GM18505 (cell line): ENCODE results near the gene TAOK3.
"Not testable (repeated sequence)": the region's sequence is repeated elsewhere in the genome, so short reads cannot be mapped to it uniquely, and the experiment has no call there.

Experiments used
- ATAC-seq: cut with Tn5 transposase; IDR thresholded peaks from one replicate; pipeline ENCODE4 v1.9.1; 2021; ENCODE audit not compliant: unreplicated experiment
- POLR2A ChIP-seq: IDR thresholded peaks from 4 replicates; pipeline ENCODE4 v1.6.1; 2011; ENCODE audit warnings: borderline replicate concordance; ENCODE audit not compliant: insufficient read depth, insufficient read length; ENCODE audit errors: extremely low read depth

Gene TAOK3

GRCh38 chr12:118175823-118176447 is 196.8 kb downstream of the TAOK3 start:
- ATAC-seq: peak; percentile 78
- no peak for TF ChIP-seq POLR2A

DNA sequence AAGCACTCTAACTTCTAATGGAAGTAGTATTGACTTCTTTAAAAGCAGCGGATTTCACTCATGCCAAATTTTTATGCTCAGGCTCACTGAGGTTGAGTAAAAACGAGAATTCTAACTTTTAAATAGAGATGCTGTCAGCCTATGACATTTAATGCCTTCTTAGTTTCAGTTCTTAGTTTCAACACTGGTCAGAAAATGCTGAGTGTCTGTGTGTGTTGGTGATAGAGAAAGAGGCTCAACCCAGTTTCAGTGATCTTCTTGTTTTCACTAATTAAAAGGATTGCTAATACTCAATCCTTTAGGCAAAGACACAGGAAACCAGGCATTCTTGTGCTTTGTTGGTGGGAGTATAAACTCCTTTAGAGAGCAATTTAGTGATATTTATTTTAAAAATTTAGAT is 205.8 kb downstream of the TAOK3 start:
- no peak for TF ChIP-seq POLR2A
- ATAC-seq: peak; percentile 93

DNA sequence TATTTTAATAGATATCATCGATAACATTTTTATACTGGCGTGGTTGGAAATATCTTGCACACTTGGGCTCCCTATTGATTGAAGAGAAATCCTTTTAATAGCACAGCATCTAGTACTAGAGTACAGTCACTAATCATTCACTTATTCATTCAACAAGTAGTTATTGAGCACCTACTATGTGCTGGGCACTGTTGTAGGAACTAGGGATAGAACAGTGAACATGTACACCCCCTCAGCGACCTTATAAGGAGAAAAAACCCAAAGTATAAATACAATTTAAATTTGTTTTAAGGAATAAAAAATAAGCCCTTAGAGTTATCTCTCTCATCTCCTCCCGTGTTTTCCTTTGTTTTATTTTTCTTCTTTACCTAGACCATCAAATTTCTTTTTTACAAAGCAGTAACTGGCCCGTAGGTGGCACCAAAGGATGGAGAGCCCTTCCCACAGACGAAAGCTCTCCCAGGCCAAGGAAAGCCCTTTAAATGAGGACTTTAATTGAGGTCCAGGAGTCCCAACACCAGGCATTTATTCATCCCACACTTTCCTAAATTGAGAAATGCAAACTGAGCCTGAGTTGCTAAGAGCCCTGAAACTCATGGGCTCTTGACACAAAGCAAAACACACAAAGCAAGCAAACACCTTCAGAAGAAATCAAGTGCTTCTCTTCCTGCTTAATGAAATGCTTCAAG is 207.8 kb downstream of the TAOK3 start:
- TF ChIP-seq POLR2A: no peak
- ATAC-seq: no peak

GRCh38 chr12:118160536-118160935 is 212.2 kb downstream of the TAOK3 start:
- no peak for ATAC-seq
- TF ChIP-seq POLR2A: no peak

DNA sequence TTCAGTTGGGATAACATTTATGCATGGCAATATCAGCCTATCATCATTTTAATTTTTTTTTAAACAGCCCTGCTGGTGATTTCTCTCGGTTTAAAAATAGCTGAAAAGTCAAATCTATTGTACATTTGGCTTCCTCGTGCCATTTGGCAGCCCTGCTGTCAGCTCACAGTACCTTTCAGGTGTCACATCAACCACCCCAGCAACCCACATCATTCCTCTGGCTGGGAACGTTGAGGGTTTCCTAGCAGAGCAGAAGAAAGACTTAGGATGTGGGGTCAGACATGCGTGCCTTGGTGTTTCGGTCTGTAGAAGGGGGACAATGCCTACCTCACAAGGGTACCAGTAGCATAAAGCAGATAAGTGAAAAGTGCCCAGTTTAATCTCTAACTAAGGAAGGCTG is 221.0 kb downstream of the TAOK3 start:
- no peak for TF ChIP-seq POLR2A
- no peak for ATAC-seq

DNA sequence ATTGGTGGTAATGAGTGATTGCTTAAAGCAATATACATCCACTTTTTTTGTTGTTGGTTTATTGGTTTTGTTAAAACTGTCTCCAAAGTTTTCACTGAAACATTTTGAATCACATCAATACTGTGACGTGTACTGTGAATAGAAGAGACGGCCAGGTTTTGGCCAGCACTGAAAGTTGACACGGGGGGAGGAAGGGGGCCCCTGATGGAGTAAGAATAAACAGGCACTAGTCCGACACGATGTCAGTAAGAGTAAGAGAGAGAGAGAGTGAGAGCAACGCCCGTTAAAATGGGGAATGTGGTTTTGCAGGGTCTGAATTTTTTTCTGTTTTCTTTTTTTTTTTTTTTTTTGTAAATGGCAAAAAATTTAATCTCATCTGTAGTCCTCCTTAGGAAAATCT is 222.1 kb downstream of the TAOK3 start:
- no peak for ATAC-seq
- TF ChIP-seq POLR2A: no peak

DNA sequence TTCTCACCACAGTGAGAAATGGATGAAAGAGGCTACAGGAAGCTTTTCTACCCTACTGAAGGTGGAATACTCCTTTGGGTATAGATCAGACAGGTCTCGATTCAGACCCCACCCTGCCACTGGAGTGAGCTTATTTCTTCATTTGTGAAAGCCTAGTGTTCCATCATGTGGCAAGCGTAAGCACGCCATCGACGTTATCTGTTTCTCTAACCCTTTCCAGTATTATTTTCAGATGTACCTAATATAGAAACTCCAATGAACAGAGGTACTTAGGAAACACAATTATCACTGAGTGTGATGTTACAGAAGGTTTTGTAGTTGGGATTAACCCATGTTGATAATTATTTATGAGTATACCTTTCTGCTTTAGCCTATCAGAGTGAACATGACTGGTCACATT is 224.4 kb downstream of the TAOK3 start:
- ATAC-seq: no peak
- TF ChIP-seq POLR2A: no peak

GRCh38 chr12:118145798-118146156 is 226.9 kb downstream of the TAOK3 start:
- ATAC-seq: no peak
- TF ChIP-seq POLR2A: no peak

DNA sequence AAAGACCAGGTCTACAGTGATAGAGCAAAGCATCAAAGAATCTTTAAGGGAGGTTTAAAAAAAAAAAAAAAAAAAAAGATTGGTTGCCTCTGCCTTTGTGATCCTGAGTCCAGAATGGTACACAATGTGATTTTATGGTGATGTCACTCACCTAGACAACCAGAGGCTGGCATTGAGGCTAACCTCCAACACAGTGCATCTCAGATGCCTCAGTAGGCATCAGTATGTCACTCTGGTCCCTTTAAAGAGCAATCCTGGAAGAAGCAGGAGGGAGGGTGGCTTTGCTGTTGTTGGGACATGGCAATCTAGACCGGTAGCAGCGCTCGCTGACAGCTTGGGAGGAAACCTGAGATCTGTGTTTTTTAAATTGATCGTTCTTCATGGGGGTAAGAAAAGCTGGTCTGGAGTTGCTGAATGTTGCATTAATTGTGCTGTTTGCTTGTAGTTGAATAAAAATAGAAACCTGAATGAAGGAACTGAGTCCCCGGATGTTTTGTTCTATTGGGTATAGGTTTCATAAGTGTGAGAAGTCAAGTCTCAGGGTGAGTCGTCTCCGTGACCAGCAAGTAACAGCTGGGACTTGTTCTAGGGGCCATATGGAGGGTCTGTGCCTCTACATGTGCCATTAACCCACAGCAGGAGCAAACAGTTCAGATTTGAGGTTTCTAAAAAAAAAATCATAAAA is 227.5 kb downstream of the TAOK3 start:
- TF ChIP-seq POLR2A: no peak
- no peak for ATAC-seq

GRCh38 chr12:118144499-118144898 is 228.2 kb downstream of the TAOK3 start:
- no peak for TF ChIP-seq POLR2A
- no peak for ATAC-seq

DNA sequence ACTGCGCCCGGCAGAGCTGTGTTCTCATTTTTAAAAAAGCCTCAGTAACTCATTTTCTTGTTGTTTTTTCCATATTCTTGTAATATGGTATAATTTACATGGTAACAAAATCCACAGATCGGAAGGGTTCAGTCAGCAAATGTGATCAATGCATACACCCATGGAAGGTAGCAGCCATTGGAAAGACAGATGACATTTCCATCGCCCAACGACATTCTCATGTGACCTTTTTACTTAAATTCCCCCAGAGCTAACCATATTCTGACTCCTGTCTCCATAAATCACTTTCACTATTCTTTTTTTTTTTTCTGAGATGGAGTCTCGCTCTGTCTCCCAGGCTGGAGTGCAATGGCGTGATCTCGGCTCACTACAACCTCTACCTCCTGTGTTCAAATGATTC is 231.9 kb downstream of the TAOK3 start:
- TF ChIP-seq POLR2A: no peak
- no peak for ATAC-seq

- no peak for TF ChIP-seq POLR2A
- ATAC-seq: no peak
These were observed 235.5 kb downstream of the TAOK3 start for GRCh38 chr12:118137148-118137678.

- peak; percentile 27 for ATAC-seq
- no peak for TF ChIP-seq POLR2A
These were observed 236.1 kb downstream of the TAOK3 start for GRCh38 chr12:118136559-118137003.

- peak; percentile 87 for TF ChIP-seq POLR2A
- peak; percentile 97 for ATAC-seq
These were observed 236.7 kb downstream of the TAOK3 start, which contains the start of gene PEBP1 for GRCh38 chr12:118135788-118136558. PEBP1 (plus strand) TSS chr12:118136124; CDS start chr12:118136210, 86 bp downstream.

DNA sequence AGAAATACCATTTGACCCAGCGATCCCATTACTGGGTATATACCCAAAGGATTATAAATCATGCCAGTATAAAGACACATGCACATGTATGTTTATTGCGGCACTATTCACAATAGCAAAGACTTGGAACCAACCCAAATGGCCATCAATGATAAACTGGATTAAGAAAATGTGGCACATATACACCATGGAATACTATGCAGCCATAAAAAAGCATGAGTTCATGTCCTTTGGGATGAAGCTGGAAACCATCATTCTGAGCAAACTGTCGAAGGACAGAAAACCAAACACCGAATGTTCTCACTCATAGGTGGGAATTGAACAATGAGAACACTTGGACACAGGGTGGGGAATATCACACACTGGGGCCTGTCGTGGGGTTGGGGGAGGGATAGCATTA is 243.3 kb downstream of the TAOK3 start:
- ATAC-seq: not testable (repeated sequence)
